Astrocyte (in vitro differentiated cells and primary cell): ENCODE results near the gene TMED5.
"Not testable (repeated sequence)": the region's sequence is repeated elsewhere in the genome, so short reads cannot be mapped to it uniquely, and the experiment has no call there.

Experiments used
- CTCF ChIP-seq: IDR thresholded peaks from 2 replicates; pipeline ENCODE4 v1.5.1; 2011; ENCODE audit warnings: low read depth, mild to moderate bottlenecking, inconsistent platforms, low read length, moderate library complexity; ENCODE audit not compliant: insufficient read depth
- EZH2 ChIP-seq: IDR thresholded peaks from 2 replicates; pipeline ENCODE4 v1.6.1; 2012; ENCODE audit warnings: mild to moderate bottlenecking, low read length, inconsistent platforms; ENCODE audit not compliant: insufficient read depth

DNA sequence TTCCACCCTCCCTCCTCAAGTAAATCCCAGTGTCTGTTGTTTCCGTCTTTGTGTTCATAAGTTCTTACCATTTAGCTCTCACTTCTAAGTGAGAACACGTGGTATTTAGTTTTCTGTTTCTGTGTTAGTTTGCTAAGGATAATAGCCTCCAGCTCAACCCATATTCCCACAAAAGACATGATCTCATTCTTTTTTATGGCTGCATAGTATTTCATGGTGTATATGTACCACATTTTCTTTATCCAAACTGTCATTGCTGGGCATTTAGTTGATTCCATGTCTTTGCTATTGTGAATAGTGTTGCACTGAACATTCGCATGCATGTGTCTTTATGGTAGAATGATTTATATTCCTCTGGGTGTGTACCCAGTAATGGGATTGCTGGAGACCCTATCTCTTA lies 5.6 kb downstream of the TMED5 start:
- TF ChIP-seq CTCF, EZH2: not testable (repeated sequence)
